Neural progenitor cell (in vitro differentiated cells): Measurements from ENCODE around the gene KRTAP17-1. TPM values are rescaled to one million over a fixed set of nuclear protein-coding genes. Genes with fewer than 3 reads are reported as not detected.

ENCODE experiments used
- DNase-seq: peaks from one replicate; pipeline ENCODE4 v3.0.0-alpha.2; 2016; ENCODE audit warnings: low spot score
- H2AFZ ChIP-seq: fragments of 200-600 bp; sonication (generic); replicated peaks from 2 replicates; pipeline ENCODE4 v1.6.1; 2016; ENCODE audit warnings: antibody characterized with exemption
- H3F3A ChIP-seq: fragments of 200-600 bp; sonication (generic); 2 replicates; pipeline ENCODE4 v1.6.1; 2016; ENCODE audit warnings: antibody characterized with exemption, low read depth
- H3K27ac ChIP-seq: fragments of 200-600 bp; sonication (generic); 2 replicates; pipeline ENCODE4 v1.5.1; 2016; ENCODE audit warnings: mild to moderate bottlenecking
- H3K27me3 ChIP-seq: fragments of 200-600 bp; sonication (generic); 2 replicates; pipeline ENCODE4 v1.6.1; 2016; ENCODE audit warnings: mild to moderate bottlenecking, moderate library complexity
- H3K36me3 ChIP-seq: fragments of 200-600 bp; sonication (generic); 2 replicates; pipeline ENCODE4 v1.5.1; 2016
- H3K4me1 ChIP-seq: fragments of 200-600 bp; sonication (generic); 2 replicates; pipeline ENCODE4 v1.6.1; 2016; ENCODE audit warnings: mixed run types
- H3K4me2 ChIP-seq: fragments of 200-600 bp; sonication (generic); 2 replicates; pipeline ENCODE4 v1.6.1; 2016
- H3K4me3 ChIP-seq: fragments of 200-600 bp; sonication (generic); 2 replicates; pipeline ENCODE4 v1.5.1; 2016
- H3K79me2 ChIP-seq: fragments of 200-600 bp; sonication (generic); 2 replicates; pipeline ENCODE4 v1.6.1; 2016; ENCODE audit warnings: low read depth
- H3K9ac ChIP-seq: fragments of 200-600 bp; sonication (generic); 2 replicates; pipeline ENCODE4 v1.6.1; 2016
- H3K9me3 ChIP-seq: fragments of 200-600 bp; sonication (generic); 2 replicates; pipeline ENCODE4 v1.5.1; 2016; ENCODE audit warnings: low read depth
- H4K20me1 ChIP-seq: fragments of 200-600 bp; sonication (generic); 2 replicates; pipeline ENCODE4 v1.6.1; 2016; ENCODE audit warnings: low read depth
- H3K27ac Mint-ChIP-seq: 3 replicates; pipeline ENCODE4 v1.8.0; 2021; ENCODE audit warnings: mixed read lengths
- H3K27me3 Mint-ChIP-seq: 2 replicates; pipeline ENCODE4 v1.8.0; 2022; ENCODE audit warnings: low read depth, mild to moderate bottlenecking, inconsistent platforms, moderate library complexity, mixed read lengths; ENCODE audit not compliant: insufficient read depth
- H3K36me3 Mint-ChIP-seq: 3 replicates; pipeline ENCODE4 v1.8.0; 2021; ENCODE audit warnings: mixed read lengths
- H3K4me1 Mint-ChIP-seq: 3 replicates; pipeline ENCODE4 v1.8.0; 2021; ENCODE audit warnings: mixed read lengths
- H3K4me3 Mint-ChIP-seq: 3 replicates; pipeline ENCODE4 v1.8.0; 2021; ENCODE audit warnings: mild to moderate bottlenecking, moderate library complexity, mixed read lengths
- H3K9me3 Mint-ChIP-seq: 3 replicates; pipeline ENCODE4 v1.8.0; 2020; ENCODE audit warnings: mixed read lengths
- CTCF ChIP-seq: fragments of 200-600 bp; sonication (generic); IDR thresholded peaks from 2 replicates; pipeline ENCODE4 v1.5.1; 2017; ENCODE audit warnings: antibody characterized with exemption, mild to moderate bottlenecking
- EZH2 ChIP-seq: fragments of 200-600 bp; sonication (generic); IDR thresholded peaks from 2 replicates; pipeline ENCODE4 v1.6.1; 2017; ENCODE audit warnings: antibody characterized with exemption, mild to moderate bottlenecking, moderate library complexity
- EZH2phosphoT487 ChIP-seq: fragments of 200-600 bp; sonication (generic); IDR thresholded peaks from 2 replicates; pipeline ENCODE4 v1.6.1; 2017; ENCODE audit warnings: antibody characterized with exemption
- total RNA-seq: library from RNA; depleted of rRNA; stranded (reverse); fragments of >200 nt; gene quantifications from 2 replicates; pipeline ENCODE4 v1.2.3, GENCODE V29; 2015; ENCODE audit warnings: low replicate concordance

The KRTAP17-1 gene
- total RNA-seq, 1 donor from 2014 or later = not detected

- H3K79me2 ChIP-seq = no peaks in the 10 kb centered on the region
- H3K4me3 Mint-ChIP-seq = no peak overlapping the region
- no peaks in the 10 kb centered on the region for H3K36me3 ChIP-seq
- H3K4me1 ChIP-seq = no peaks in the 10 kb centered on the region
- peaks cover 2% of the 10 kb centered on the region for H3K9me3 ChIP-seq
- no peak overlapping the region for H3K27ac Mint-ChIP-seq
- H3K27me3 ChIP-seq = no peaks in the 10 kb centered on the region
- TF ChIP-seq EZH2phosphoT487 = no peak
- H3K4me3 ChIP-seq = no peak overlapping the region
- no peaks in the 10 kb centered on the region for H3K4me1 Mint-ChIP-seq
- H3K36me3 Mint-ChIP-seq = no peaks in the 10 kb centered on the region
- no peak overlapping the region for H3K27ac ChIP-seq
- no peaks in the 10 kb centered on the region for H3F3A ChIP-seq
- H3K9me3 Mint-ChIP-seq = peaks cover under 1% of the 10 kb centered on the region
- H2AFZ ChIP-seq = no peak overlapping the region
- no peak for DNase-seq
- H3K4me2 ChIP-seq = no peak overlapping the region
- no peak overlapping the region for H3K9ac ChIP-seq
- H3K27me3 Mint-ChIP-seq = peaks cover 3% of the 10 kb centered on the region
- no peaks in the 10 kb centered on the region for H4K20me1 ChIP-seq
Measured at GRCh38 chr17:41325126-41325525, 9.6 kb upstream of the KRTAP17-1 start.

- Mint-ChIP-seq H3K9me3 (peaks cover 4% of the 10 kb centered on the region), H3K27ac (no peak overlapping the region), H3K36me3 (no peaks in the 10 kb centered on the region), H3K4me1 (no peaks in the 10 kb centered on the region), H3K27me3 (peaks cover 3% of the 10 kb centered on the region), H3K4me3 (peak overlapping the region; percentile 35)
- Histone ChIP-seq H3K79me2 (no peaks in the 10 kb centered on the region), H3K27me3 (no peaks in the 10 kb centered on the region), H3K27ac (no peak overlapping the region), H3K36me3 (no peaks in the 10 kb centered on the region), H2AFZ (no peak overlapping the region), H3F3A (no peaks in the 10 kb centered on the region), H3K9ac (no peak overlapping the region), H3K4me1 (no peaks in the 10 kb centered on the region), H3K9me3 (peaks cover 9% of the 10 kb centered on the region), H4K20me1 (no peaks in the 10 kb centered on the region), H3K4me3 (no peak overlapping the region), H3K4me2 (no peak overlapping the region)
- DNase-seq = peak; percentile 60
- TF ChIP-seq CTCF = peak; percentile 49
- no peak for TF ChIP-seq EZH2phosphoT487
- no peak for TF ChIP-seq EZH2
Measured at GRCh38 chr17:41324180-41325075, 8.9 kb upstream of the KRTAP17-1 start.

- no peaks in the 10 kb centered on the region for H3F3A ChIP-seq
- peaks cover 10% of the 10 kb centered on the region for H3K9me3 ChIP-seq
- TF ChIP-seq CTCF = no peak
- TF ChIP-seq EZH2phosphoT487 = no peak
- H3K27ac ChIP-seq = no peak overlapping the region
- H3K4me1 ChIP-seq = no peaks in the 10 kb centered on the region
- no peak overlapping the region for H3K4me3 ChIP-seq
- H3K36me3 ChIP-seq = no peaks in the 10 kb centered on the region
- H3K27me3 ChIP-seq = no peaks in the 10 kb centered on the region
- no peak overlapping the region for H3K4me2 ChIP-seq
- H3K9ac ChIP-seq = no peak overlapping the region
- H3K79me2 ChIP-seq = no peaks in the 10 kb centered on the region
- no peak overlapping the region for H2AFZ ChIP-seq
- Mint-ChIP-seq H3K27ac (peak overlapping the region; percentile 59), H3K27me3 (peaks cover 3% of the 10 kb centered on the region), H3K4me1 (no peaks in the 10 kb centered on the region), H3K36me3 (no peaks in the 10 kb centered on the region), H3K4me3 (no peak overlapping the region), H3K9me3 (peaks cover 4% of the 10 kb centered on the region)
- H4K20me1 ChIP-seq = no peaks in the 10 kb centered on the region
- DNase-seq = no peak
Measured at GRCh38 chr17:41322903-41323895, 7.7 kb upstream of the KRTAP17-1 start.
